Measurements from ENCODE around the gene VPS37C. TPM values are rescaled to one million over a fixed set of nuclear protein-coding genes. Genes with fewer than 3 reads are reported as not detected.

The VPS37C gene
- total RNA-seq, 1 donor from 2014 or later = 8.7 TPM

- TF ChIP-seq, protein P1, sequence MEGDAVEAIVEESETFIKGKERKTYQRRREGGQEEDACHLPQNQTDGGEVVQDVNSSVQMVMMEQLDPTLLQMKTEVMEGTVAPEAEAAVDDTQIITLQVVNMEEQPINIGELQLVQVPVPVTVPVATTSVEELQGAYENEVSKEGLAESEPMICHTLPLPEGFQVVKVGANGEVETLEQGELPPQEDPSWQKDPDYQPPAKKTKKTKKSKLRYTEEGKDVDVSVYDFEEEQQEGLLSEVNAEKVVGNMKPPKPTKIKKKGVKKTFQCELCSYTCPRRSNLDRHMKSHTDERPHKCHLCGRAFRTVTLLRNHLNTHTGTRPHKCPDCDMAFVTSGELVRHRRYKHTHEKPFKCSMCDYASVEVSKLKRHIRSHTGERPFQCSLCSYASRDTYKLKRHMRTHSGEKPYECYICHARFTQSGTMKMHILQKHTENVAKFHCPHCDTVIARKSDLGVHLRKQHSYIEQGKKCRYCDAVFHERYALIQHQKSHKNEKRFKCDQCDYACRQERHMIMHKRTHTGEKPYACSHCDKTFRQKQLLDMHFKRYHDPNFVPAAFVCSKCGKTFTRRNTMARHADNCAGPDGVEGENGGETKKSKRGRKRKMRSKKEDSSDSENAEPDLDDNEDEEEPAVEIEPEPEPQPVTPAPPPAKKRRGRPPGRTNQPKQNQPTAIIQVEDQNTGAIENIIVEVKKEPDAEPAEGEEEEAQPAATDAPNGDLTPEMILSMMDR (IDR thresholded peaks at IDR 0.05; ENCODE audit: insufficient read depth, low read length, severe bottlenecking) = no peak
- FAIRE-seq = no peak
These were observed 45.6 kb downstream of the VPS37C start for GRCh38 chr11:61115498-61116224.

GRCh38 chr11:61114913-61115312, 46.3 kb downstream of the VPS37C start:
- H3K36me3 ChIP-seq (ENCODE audit: control insufficient read depth, insufficient read depth, low read length) = no peaks in the 10 kb centered on the region
- peaks cover 2% of the 10 kb centered on the region for H3K27me3 ChIP-seq (ENCODE audit: control insufficient read depth, insufficient read depth, low read length)
- DNase-seq (ENCODE audit: low read depth) (no peak), FAIRE-seq (no peak)
- no peak overlapping the region for H3K4me3 ChIP-seq (ENCODE audit: low read depth, low read length)
- TF ChIP-seq, protein P1 (IDR thresholded peaks at IDR 0.05; ENCODE audit: insufficient read depth, low read length, severe bottlenecking) = no peak

More at GRCh38 chr11:61115498-61116224, 45.6 kb downstream of the VPS37C start:
- no peak overlapping the region for H3K4me3 ChIP-seq (ENCODE audit: low read depth, low read length)
- DNase-seq (ENCODE audit: low read depth) = no peak
- peaks cover 2% of the 10 kb centered on the region for H3K27me3 ChIP-seq (ENCODE audit: control insufficient read depth, insufficient read depth, low read length)
- no peaks in the 10 kb centered on the region for H3K36me3 ChIP-seq (ENCODE audit: control insufficient read depth, insufficient read depth, low read length)

DNA sequence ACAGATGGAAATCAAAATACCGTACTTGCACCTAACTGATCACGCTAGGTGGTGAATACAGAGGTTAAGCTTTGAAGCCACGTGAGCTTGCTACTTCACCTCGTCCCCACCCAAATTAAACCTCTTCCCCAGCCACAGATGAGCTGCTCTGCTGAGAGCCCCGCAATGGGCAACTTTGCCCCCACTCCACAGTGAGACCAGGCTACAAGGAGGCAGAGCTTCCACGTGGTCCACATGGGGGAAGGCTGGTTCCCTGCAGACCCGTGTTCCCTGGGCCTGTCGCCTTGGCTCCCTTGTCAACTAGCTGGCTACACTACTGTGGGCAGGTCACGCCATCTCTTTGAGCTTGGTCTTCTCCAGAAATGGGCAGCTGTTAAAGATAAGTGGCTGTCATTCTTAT, 48.0 kb downstream of the VPS37C start:
- Histone ChIP-seq H3K27me3 (ENCODE audit: control insufficient read depth, insufficient read depth, low read length) (no peaks in the 10 kb centered on the region), H3K4me3 (ENCODE audit: low read depth, low read length) (no peak overlapping the region), H3K36me3 (ENCODE audit: control insufficient read depth, insufficient read depth, low read length) (no peaks in the 10 kb centered on the region)
- DNase-seq (ENCODE audit: low read depth) = no peak
- no peak for FAIRE-seq
- TF ChIP-seq, protein P1 (IDR thresholded peaks at IDR 0.05; ENCODE audit: insufficient read depth, low read length, severe bottlenecking) = no peak

GRCh38 chr11:61112575-61112974, 48.7 kb downstream of the VPS37C start:
- no peaks in the 10 kb centered on the region for H3K36me3 ChIP-seq (ENCODE audit: control insufficient read depth, insufficient read depth, low read length)
- H3K27me3 ChIP-seq (ENCODE audit: control insufficient read depth, insufficient read depth, low read length) = peaks cover 2% of the 10 kb centered on the region
- TF ChIP-seq, protein P1 (IDR thresholded peaks at IDR 0.05; ENCODE audit: insufficient read depth, low read length, severe bottlenecking) = no peak
- FAIRE-seq (no peak), DNase-seq (ENCODE audit: low read depth) (no peak)
- no peak overlapping the region for H3K4me3 ChIP-seq (ENCODE audit: low read depth, low read length)

GRCh38 chr11:61111786-61112517, 49.3 kb downstream of the VPS37C start:
- no peak for FAIRE-seq
- DNase-seq (ENCODE audit: low read depth) = no peak
- Histone ChIP-seq H3K4me3 (ENCODE audit: low read depth, low read length) (no peak overlapping the region), H3K27me3 (ENCODE audit: control insufficient read depth, insufficient read depth, low read length) (peaks cover 2% of the 10 kb centered on the region), H3K36me3 (ENCODE audit: control insufficient read depth, insufficient read depth, low read length) (no peaks in the 10 kb centered on the region)
- TF ChIP-seq, protein P1 (IDR thresholded peaks at IDR 0.05; ENCODE audit: insufficient read depth, low read length, severe bottlenecking) = no peak

All from bronchial epithelial cell (primary cell).